Fibroblast of skin of scalp (primary cell): Measurements from ENCODE around the gene HSD3B7.

Experiments used
- DNase-seq: peaks from one replicate; pipeline ENCODE4 v3.0.0-alpha.2; 2013

Gene HSD3B7

GRCh38 chr16:30983898-30984610 lies 953 bp upstream of the HSD3B7 start:
- no peak for DNase-seq

GRCh38 chr16:30985401-30986128 lies 558 bp downstream of the HSD3B7 start:
- DNase-seq, result no peak

DNA sequence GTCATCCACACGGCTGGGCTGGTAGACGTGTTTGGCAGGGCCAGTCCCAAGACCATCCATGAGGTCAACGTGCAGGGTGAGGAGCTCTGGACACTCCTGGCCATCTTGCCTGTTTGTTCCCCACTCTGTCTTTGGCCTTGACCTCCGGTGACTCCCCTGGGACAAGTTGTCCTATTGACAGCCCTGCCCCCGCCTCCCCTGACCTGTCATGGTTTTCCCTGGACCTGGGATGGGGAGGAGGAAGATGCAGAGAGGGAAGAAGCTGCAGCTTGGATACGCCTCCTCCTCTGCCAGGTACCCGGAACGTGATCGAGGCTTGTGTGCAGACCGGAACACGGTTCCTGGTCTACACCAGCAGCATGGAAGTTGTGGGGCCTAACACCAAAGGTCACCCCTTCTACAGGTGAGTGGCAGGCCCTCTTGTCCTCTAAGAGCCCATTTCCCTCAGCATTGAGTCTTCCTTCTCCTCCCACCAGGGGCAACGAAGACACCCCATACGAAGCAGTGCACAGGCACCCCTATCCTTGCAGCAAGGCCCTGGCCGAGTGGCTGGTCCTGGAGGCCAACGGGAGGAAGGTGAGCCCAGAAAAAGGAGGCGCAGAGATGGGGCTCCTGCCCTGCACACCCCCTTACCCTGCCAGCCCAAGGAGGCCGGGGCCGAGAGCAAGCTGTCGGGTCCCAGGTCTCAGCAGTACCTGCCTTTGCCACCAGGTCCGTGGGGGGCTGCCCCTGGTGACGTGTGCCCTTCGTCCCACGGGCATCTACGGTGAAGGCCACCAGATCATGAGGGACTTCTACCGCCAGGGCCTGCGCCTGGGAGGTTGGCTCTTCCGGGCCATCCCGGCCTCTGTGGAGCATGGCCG lies 1.4 kb downstream of the HSD3B7 start:
- no peak for DNase-seq

GRCh38 chr16:30987581-30988190 lies 2.7 kb downstream of the HSD3B7 start:
- no peak for DNase-seq

DNA sequence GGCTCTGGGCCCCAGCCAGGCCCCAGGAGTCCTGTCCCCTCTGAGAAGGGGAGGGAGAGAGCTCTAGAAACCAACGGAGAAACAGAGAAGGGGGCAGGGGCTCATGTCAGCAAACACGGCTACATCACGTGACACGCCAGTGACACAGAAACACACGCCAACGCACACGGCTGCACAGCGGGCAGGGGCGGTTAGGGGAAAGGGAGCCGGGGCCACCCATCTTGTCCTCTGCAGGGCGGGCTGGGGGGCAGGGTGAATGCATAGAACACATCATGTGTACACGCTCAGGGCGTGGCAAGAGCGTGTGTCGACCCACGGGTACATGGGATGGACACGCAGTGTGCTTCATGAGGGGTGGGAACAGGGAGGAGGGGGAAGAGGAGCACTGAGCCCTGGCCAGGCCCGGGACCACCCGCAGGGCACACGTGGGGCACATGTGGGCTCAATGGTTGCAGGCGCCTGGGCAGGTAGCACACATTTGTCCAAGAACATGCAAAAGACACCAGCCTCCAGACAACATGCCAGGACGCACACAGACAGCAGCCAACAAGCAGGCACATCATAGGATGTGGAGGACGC lies 4.6 kb downstream of the HSD3B7 start:
- no peak for DNase-seq

DNA sequence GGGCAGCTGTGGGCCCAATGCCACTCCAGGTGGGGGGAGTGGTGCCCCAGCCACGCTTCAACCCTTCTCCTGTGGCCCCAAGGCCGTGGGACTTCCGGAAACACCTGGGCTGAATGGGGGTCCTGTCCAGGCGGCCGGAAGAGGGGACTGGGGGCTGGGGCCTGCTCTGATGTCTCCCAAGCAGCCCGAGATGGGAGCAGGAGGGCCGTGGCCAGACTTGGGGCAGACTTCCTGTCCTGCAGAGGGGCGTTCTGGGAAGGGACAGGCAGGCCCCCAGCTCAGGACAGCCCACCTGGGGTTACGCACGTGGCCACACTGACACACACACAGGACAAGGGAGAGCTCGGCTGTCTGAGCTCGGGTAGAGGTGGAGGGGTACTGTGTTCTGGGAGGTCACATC lies 5.1 kb downstream of the HSD3B7 start:
- DNase-seq, result no peak

GRCh38 chr16:30991052-30991451 lies 6.0 kb downstream of the HSD3B7 start:
- no peak for DNase-seq

DNA sequence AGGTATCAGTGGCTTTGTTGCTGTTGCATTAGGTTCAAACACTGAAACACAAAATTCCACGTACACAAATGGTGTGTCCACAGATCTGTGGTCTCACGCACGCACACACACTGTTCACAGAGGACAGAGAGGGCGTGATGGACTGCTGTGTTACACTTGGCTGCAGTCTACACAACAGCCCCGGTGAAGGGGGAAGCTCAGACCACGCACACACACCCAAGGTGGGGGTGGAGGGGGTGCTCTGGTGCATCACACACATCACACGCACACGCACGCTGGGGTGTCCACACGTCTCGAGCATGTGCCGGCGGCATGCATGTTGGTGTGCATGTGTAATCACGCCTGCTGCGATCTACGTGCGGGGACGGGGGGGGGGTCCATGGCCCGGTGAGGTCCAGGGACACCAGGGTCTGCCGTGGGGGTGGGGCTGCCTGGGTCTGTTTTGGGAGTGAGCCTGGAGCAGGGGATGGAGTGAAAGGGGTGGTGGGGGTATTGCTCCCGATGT lies 7.3 kb downstream of the HSD3B7 start:
- DNase-seq, result no peak

- DNase-seq, result no peak
Observed at GRCh38 chr16:30992931-30993816, 8.2 kb downstream of the HSD3B7 start.

- no peak for DNase-seq
Observed at GRCh38 chr16:30995927-30996323, 10.9 kb downstream of the HSD3B7 start.

- DNase-seq, result no peak
Observed at GRCh38 chr16:30996324-30996984, 11.4 kb downstream of the HSD3B7 start.

DNA sequence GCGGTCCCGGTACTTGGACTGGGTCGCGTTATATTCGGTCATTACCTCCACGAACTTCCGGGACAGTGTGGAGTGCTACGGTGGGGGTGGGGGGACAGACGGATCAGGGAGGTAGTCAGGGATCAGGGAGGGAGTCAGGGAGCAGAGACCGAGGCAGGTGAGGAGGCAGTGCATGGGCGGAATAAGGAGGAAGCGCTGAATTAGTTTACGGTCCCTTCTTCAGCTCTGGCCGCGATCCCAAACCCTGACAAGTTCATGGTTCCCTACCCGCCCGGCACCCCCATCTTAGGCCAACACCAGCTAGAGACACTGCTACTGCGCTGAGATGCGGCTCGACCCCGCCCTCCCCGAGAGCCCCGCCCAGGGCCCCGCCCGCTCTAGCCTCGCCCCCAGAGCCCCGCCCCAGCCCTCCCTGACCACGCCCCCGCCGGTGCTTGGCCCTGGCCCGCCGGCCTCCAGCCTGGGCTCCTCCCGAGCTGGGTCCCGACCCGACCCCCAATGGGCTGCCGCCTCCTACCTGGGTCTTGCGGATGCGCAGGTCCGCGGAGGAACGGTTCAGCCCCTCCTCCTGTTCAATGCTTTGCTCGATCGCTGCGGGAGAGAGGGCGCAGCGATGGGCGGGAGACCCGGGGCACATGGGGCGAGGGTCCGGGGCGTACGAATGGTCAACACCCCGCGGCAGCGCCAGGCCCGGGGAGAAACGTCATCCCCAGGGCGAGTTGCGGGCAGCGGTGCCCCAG lies 12.1 kb downstream of the HSD3B7 start:
- peak; percentile 80 for DNase-seq

DNA sequence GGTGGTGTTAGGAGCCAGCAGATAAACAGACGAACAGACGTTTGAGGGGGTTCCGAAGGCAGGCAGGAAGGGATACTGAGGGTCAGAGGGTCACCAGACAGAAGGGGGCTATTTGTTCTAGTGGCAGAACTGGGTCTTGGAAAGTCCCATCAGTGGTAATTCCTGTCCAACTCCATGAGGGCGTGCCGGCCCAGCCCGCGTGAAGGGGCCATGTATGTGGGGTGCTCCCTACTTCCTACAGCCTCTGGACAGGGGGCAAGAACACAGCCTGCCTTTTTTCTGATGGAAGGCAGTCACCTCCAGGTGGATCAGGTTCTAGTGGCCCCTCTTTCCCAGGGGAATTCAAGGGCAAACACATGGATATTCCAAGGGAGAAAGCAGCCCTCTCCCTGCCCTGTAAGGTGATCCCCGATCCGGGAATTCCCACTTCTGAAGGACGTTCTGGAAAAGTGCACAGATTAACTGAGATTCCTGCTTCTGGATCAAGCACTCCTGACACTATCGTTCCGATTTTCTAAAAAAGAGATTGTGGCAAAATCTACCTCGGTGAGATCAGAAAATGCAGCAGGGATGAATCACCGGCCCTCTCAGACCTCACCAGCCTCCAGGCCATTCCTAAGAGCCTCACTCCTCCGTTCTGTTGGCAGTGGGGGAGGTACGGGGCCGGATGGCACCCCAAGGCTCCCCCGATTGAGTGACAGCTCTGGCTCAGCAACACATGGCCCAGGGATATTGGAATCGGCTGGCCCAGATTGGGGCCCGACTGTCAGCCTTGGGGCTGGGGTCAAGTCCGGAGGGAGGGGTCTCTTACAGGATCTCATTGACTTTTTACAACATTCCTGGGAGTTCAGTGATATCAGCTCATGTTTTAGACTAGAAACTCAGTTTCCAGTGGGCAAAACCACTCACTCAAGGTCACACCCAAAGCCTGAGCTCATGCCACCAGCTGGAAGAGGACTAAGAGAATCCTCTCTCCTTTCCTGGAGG lies 13.0 kb downstream of the HSD3B7 start:
- peak; percentile 86 for DNase-seq

- DNase-seq, result peak; percentile 11
Observed at GRCh38 chr16:30998852-30999761, 14.1 kb downstream of the HSD3B7 start.

DNA sequence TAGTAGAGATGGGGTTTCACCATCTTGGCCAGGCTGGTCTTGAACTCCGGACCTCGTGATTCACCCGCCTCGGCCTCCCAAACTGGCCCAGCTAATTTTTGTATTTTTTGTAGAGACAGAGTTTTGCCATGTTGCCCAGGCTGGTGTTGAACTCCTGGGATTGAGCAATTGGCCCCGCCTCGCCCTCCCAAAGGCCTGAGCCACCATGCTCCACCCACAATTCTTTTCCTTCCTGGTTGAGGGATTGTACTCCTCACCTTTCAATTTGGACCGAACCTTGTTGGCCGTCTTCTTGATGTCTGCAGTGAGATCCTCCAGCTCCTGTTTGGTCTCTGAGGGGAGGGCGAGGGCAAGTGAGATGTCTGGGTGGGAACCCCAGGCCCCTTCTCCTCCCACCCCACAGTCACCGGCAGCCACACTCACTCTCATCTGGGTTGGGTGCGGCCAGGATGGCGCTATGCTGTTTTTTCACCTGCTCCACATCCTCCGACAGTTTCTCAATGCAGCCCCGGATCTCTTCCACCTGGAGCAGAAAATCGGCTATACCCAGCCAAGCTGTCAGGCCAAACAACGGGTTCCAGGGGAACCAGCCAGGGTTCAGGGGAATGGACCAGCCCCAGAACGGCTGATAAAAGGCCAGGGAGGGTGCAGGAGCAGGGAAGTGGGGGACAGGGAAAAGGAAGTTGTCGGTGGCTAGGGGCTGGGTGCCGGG lies 15.8 kb downstream of the HSD3B7 start:
- no peak for DNase-seq

DNA sequence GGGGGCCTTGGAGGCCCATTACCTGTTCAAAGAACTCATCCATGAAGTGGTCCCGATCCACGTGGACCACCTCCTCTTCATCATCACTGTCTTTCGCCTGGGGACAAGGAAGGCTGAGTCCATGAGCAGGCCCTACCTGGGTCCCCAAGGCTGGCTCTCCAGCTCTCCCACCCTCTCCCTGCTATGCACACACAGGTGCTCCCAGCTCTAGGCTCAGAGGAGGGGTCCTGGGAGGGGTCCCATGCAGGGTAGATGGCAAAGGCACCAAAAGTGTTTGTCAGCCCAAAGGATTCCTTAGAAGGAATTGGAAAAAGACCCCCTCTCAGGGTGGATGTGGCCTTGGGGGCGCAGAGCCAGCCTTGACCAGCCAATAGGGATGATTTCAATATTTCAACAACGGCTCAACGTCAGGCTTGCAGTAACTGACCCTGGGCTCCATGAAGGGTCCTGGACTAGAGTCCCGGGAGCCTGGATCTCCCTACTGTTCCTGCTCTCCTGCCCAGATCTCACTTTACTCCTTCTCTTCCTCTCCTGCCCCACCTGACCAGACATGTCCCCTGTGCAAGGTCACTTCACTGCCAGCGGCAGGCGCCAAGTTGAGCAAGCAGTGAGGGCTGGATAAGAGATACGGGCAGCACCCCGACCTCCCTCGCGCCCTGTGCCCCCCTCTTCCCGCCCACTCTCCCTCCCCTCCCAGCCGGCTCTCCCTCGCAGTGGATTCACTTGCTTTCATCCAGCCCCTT lies 16.7 kb downstream of the HSD3B7 start:
- DNase-seq, result no peak
